K562 (cell line): ENCODE data around the gene ZFAND5. TPM values are rescaled to one million over a fixed set of nuclear protein-coding genes. Genes with fewer than 3 reads are reported as not detected.

Experiments
- ATAC-seq: fragments of 200-7000 bp; cut with Tn5 transposase; 3 replicates; pipeline ENCODE4 v1.9.1; 2020; ENCODE audit warnings: moderate library complexity
- BruUV-seq: library from RNA; stranded (reverse); fragments of 400-500 nt; replicated peaks from 2 replicates; lab custom pipeline; 2021; lab: Mats Ljungman, UMichigan
- CTCF ChIA-PET: fragments of 300-600 bp; formaldehyde crosslinking; extraction: SDS; loops from one replicate; lab custom pipeline; 2021; ENCODE audit warnings: low intra/inter-chr PET ratio; lab: Yijun Ruan, JAX
- POLR2A ChIA-PET: fragments of 300-600, 350-650 bp; sonication (Branson Sonifier 250); formaldehyde crosslinking; extraction: SDS; loops from one replicate; lab custom pipeline; 2021; ENCODE audit warnings: antibody characterized with exemption, inconsistent platforms; lab: Yijun Ruan, JAX
- DNase-seq, 4 experiments: peaks; one replicate each; pipeline versions ENCODE4 v3.0.0 to v3.0.0-alpha.2; 2011 to 2018; ENCODE audit warnings: low spot score in 3 of 4, mixed read lengths in 3 of 4; ENCODE audit errors: extremely low read depth in 1 of 4
- FAIRE-seq: peaks from 2 replicates; lab custom pipeline; 2011; peaks lifted over from hg19 to GRCh38; lab: Jason Lieb, UNC
- H2AFZ ChIP-seq: 2 replicates; pipeline ENCODE4 v1.6.0; 2011; ENCODE audit warnings: low read depth, low read length, control low read depth, inconsistent platforms
- H3K27ac ChIP-seq: fragments of 200-600 bp; 3 replicates; pipeline ENCODE4 v1.8.0; 2011; ENCODE audit warnings: low read depth, mild to moderate bottlenecking, control low read depth, inconsistent platforms, low read length, moderate library complexity, mixed read lengths; ENCODE audit errors: extremely low read depth
- H3K27me3 ChIP-seq, 2 experiments: fragments of 300-600 bp in 1 of 2; 2 replicates in 1 of 2; 3 replicates in 1 of 2; pipeline versions ENCODE4 v1.6.0 to v1.8.0; 2011; ENCODE audit warnings: inconsistent platforms in 2 of 2, low read length in 2 of 2, mild to moderate bottlenecking in 1 of 2, mixed read lengths in 1 of 2, moderate library complexity in 1 of 2; ENCODE audit not compliant: control insufficient read depth in 2 of 2, insufficient read depth in 2 of 2
- H3K36me3 ChIP-seq: fragments of 300-600 bp; 3 replicates; pipeline ENCODE4 v1.8.0; 2011; ENCODE audit warnings: mild to moderate bottlenecking, low read length, inconsistent platforms; ENCODE audit not compliant: control insufficient read depth, insufficient read depth
- H3K4me1 ChIP-seq, 2 experiments: fragments of 200-600 bp in 1 of 2; replicated peaks in 1 of 2; 2 replicates in 1 of 2; 3 replicates in 1 of 2; pipeline versions ENCODE4 v1.5.1 to v1.8.0; 2011; ENCODE audit warnings: inconsistent platforms in 2 of 2, low read length in 2 of 2, mild to moderate bottlenecking in 1 of 2, mixed read lengths in 1 of 2, moderate library complexity in 1 of 2; ENCODE audit not compliant: control insufficient read depth in 2 of 2, insufficient read depth in 2 of 2
- H3K4me2 ChIP-seq: 2 replicates; pipeline ENCODE4 v1.6.1; 2011; ENCODE audit warnings: low read length, control low read depth, inconsistent platforms, mixed read lengths; ENCODE audit not compliant: insufficient read depth
- H3K4me3 ChIP-seq: fragments of 200-600 bp; sonication (generic), shearing (Covaris generic); 2 replicates; pipeline ENCODE4 v1.5.1; 2016; ENCODE audit warnings: control low read depth, inconsistent platforms
- H3K79me2 ChIP-seq: fragments of 200-600 bp; 3 replicates; pipeline ENCODE4 v1.8.0; 2011; ENCODE audit warnings: low read length, inconsistent platforms; ENCODE audit not compliant: control insufficient read depth, insufficient read depth
- H3K9ac ChIP-seq, 2 experiments: 2 replicates each; pipeline versions ENCODE4 v1.6.0 to v1.6.1; 2011; ENCODE audit warnings: low read depth in 2 of 2, low read length in 2 of 2, control low read depth in 1 of 2, inconsistent platforms in 1 of 2, mild to moderate bottlenecking in 1 of 2, mixed read lengths in 1 of 2; ENCODE audit not compliant: insufficient read depth in 1 of 2
- H3K9me1 ChIP-seq: one replicate; pipeline ENCODE4 v1.6.0; 2011; ENCODE audit warnings: inconsistent platforms, mild to moderate bottlenecking, low read length, moderate library complexity; ENCODE audit not compliant: control insufficient read depth, insufficient read depth
- H3K9me3 ChIP-seq: replicated peaks from 2 replicates; pipeline ENCODE4 v1.5.1; 2011; ENCODE audit warnings: low read depth, low read length, inconsistent platforms; ENCODE audit not compliant: control insufficient read depth, insufficient read depth
- H4K20me1 ChIP-seq: replicated peaks from 2 replicates; pipeline ENCODE4 v1.6.1; 2011; ENCODE audit warnings: low read length, inconsistent platforms, mixed read lengths; ENCODE audit not compliant: control insufficient read depth, insufficient read depth
- ELF2 ChIP-seq: fragments of 250-450 bp; sonication (Bioruptor Pico); IDR thresholded peaks from 2 replicates; pipeline ENCODE4 v1.5.0; 2021; ENCODE audit warnings: mild to moderate bottlenecking
- FOXK2 ChIP-seq, 2 experiments: fragments of 450-650 bp; IDR thresholded peaks in 1 of 2; conservative IDR thresholded peaks in 1 of 2; 2 replicates each; pipeline ENCODE4 v1.6.1; 2016; ENCODE audit warnings: low read depth in 2 of 2, mild to moderate bottlenecking in 1 of 2
- JUND ChIP-seq, 2 experiments: IDR thresholded peaks; 2 replicates in 1 of 2; 3 replicates in 1 of 2; pipeline ENCODE4 v1.6.1; 2011; ENCODE audit warnings: borderline replicate concordance in 2 of 2, low read depth in 2 of 2, low read length in 2 of 2, improper control_type of control experiment in 1 of 2, missing biosample characterization in 1 of 2, missing genetic modification characterization in 1 of 2, missing genetic modification reagents in 1 of 2
- MEF2A ChIP-seq: IDR thresholded peaks from 2 replicates; pipeline ENCODE4 v1.6.1; 2011; ENCODE audit warnings: low read depth, mild to moderate bottlenecking, low read length, moderate library complexity; ENCODE audit not compliant: control insufficient read depth
- MEF2D ChIP-seq: conservative IDR thresholded peaks from 2 replicates; pipeline ENCODE4 v1.6.1; 2016; ENCODE audit warnings: low read depth, missing genetic modification characterization, missing compliant biosample characterization
- MEIS2 ChIP-seq: fragments of 450-650 bp; IDR thresholded peaks from 2 replicates; pipeline ENCODE4 v1.6.1; 2014; ENCODE audit warnings: mild to moderate bottlenecking; ENCODE audit not compliant: partially characterized antibody
- RBM14 ChIP-seq: fragments of 200-400 bp; formaldehyde crosslinking; IDR thresholded peaks from 2 replicates; pipeline ENCODE4 v1.6.1; 2018; ENCODE audit warnings: low read depth, mild to moderate bottlenecking, low read length, moderate library complexity, borderline replicate concordance; ENCODE audit not compliant: insufficient read depth
- ZFP36 ChIP-seq: fragments of 150-350 bp; IDR thresholded peaks from 2 replicates; pipeline ENCODE4 v1.6.1; 2018; ENCODE audit warnings: low read length, low read depth; ENCODE audit not compliant: partially characterized antibody
- ZNF347 ChIP-seq: fragments of 450-650 bp; formaldehyde crosslinking; IDR thresholded peaks from 2 replicates; pipeline ENCODE4 v1.4.0; 2020; ENCODE audit warnings: low read depth, mild to moderate bottlenecking, moderate library complexity
- WGBS: fragments of 100-300 bp; shearing (Covaris generic); methylation state at CpG from one replicate; pipeline ENCODE4 v1.1.6; 2016; ENCODE audit warnings: low coverage, mixed read lengths; ENCODE audit not compliant: insufficient coverage; ENCODE audit errors: missing lambda C conversion rate; 5-methylcytosine and 5-hydroxymethylcytosine counted together
- in situ Hi-C: fragments of 300-500 bp; cut with MboI; formaldehyde crosslinking; loops from 4 replicates; pipeline ENCODE4 v1.15.0; 2018; ENCODE audit warnings: inconsistent platforms, mixed read lengths
- intact Hi-C: fragments of 100-400 bp; cut with micrococcal nuclease; formaldehyde crosslinking; loops from 2 replicates; pipeline ENCODE4 v1.14.2; 2022
- polyA plus RNA-seq, 8 experiments: library from polyadenylated mRNA; depleted of rRNA in 4 of 8; stranded (reverse) in 5 of 8; unstranded in 3 of 8; fragments of >200 nt; fragmentation: Nextera tagmentation in 2 of 8; fragmentation: Illumina TruSeq in 1 of 8; extraction: Ambion mirVana in 2 of 8; extraction: Trizol in 1 of 8; gene quantifications; 2 replicates each; pipeline versions ENCODE4 v1.2.1 to v1.2.3, GENCODE V29; 2011 to 2014; ENCODE audit warnings: inconsistent platforms in 1 of 8, missing spikeins in 1 of 8
- total RNA-seq, 7 experiments: library from RNA; depleted of rRNA in 6 of 7; stranded (reverse); fragments of >200 nt in 6 of 7; fragmentation: Illumina TruSeq in 2 of 7; extraction: Trizol in 2 of 7; gene quantifications; 2 replicates each; pipeline versions ENCODE4 v1.2.1 to v1.2.3, GENCODE V29; 2011 to 2021; ENCODE audit warnings: low replicate concordance in 1 of 7
- TF ChIP-seq, protein P1 (sequence below): fragments of 450-650 bp; IDR thresholded peaks from 2 replicates; pipeline ENCODE4 v1.6.1; 2016; ENCODE audit warnings: borderline replicate concordance
- TF ChIP-seq, protein P2 (sequence below): sonication (generic); formaldehyde crosslinking; IDR thresholded peaks from 2 replicates; pipeline ENCODE4 v1.9.0; 2022; ENCODE audit warnings: mild to moderate bottlenecking, missing genetic modification reagents
- TF ChIP-seq, protein P3 (sequence below), 2 experiments: fragments of 450-650 bp; conservative IDR thresholded peaks; 2 replicates each; pipeline ENCODE4 v1.6.1; 2017; ENCODE audit warnings: mild to moderate bottlenecking in 2 of 2, moderate library complexity in 2 of 2
- TF ChIP-seq, protein P4 (sequence below): fragments of 450-650 bp; formaldehyde crosslinking; IDR thresholded peaks from 2 replicates; pipeline ENCODE4 v1.4.0; 2022; ENCODE audit warnings: missing genetic modification characterization

ZFAND5 gene
- total and polyA plus RNA-seq, 9 of the 15 experiments (the other 6 are each of a cell fraction or from before 2014, with no cell fraction given): 12.7 to 64.2 (median 34.5) TPM

DNA sequence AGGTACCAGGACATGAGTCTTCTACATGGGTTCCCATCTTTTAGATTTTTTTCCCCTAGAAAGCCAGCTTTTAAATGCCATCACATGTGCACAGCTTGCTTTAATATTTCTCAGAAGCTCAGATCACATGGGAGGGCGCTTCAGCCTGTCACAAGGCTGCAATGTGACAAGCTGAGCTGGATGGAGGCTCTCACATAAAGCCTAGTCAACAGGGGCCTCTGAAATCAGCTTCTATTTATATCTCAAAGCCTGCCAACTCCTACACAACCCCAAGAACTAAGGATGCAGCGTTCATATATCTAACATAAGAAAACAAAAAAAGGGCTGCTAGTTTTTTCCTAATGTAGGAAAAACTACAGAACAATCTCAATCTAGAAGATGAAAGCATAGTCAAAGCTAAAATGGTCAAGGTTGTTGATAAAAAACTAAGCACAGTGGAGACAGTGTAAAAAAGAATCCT lies 2.3 kb downstream of the ZFAND5 start:
- WGBS: 0% methylated on average over 2 of the region's 2 CpGs
- Histone ChIP-seq H3K9me1 (peaks cover 8% of the 10 kb centered on the region), H3K4me2 (peak overlapping the region; percentile 87), H3K9me3 (no peaks in the 10 kb centered on the region), H3K9ac (peak overlapping the region; percentile 73 to 89; a peak in 3 of 4 replicates), H2AFZ (no peak overlapping the region), H3K36me3 (peaks cover 58% of the 10 kb centered on the region), H3K4me1 (peaks cover 3 to 6% of the 10 kb centered on the region in 2 experiments; a peak in 4 of 5 replicates), H3K79me2 (peaks cover 73% of the 10 kb centered on the region), H4K20me1 (no peaks in the 10 kb centered on the region; the same call in 1 of the 2 replicates), H3K27me3 (no peaks in the 10 kb centered on the region), H3K27ac (peak overlapping the region; percentile 92), H3K4me3 (peak overlapping the region; percentile 81)
- no TSS peak for BruUV-seq
- POLR2A ChIA-PET: interaction anchor here (0.7 to 1.7 kb wide), 9 partner anchors 9 to 424 kb away, joined by 3 to 8 read pairs (median 4); no protein-coding TSS in a partner anchor
- DNase-seq: peak in 3 of 4 experiments; percentile 7 to 75 (median 37)
- peak; percentile 77 for FAIRE-seq
- intact Hi-C loops: loop anchor here (5.0 to 10.0 kb wide), 2 partner anchors 132 to 230 kb away; no protein-coding TSS in a partner anchor
- CTCF ChIA-PET: no interaction called here
- ATAC-seq: peak; percentile 52
- in situ Hi-C loops: no loop called here
- peak; percentile 85 for TF ChIP-seq MEF2A
- TF ChIP-seq, protein P1, sequence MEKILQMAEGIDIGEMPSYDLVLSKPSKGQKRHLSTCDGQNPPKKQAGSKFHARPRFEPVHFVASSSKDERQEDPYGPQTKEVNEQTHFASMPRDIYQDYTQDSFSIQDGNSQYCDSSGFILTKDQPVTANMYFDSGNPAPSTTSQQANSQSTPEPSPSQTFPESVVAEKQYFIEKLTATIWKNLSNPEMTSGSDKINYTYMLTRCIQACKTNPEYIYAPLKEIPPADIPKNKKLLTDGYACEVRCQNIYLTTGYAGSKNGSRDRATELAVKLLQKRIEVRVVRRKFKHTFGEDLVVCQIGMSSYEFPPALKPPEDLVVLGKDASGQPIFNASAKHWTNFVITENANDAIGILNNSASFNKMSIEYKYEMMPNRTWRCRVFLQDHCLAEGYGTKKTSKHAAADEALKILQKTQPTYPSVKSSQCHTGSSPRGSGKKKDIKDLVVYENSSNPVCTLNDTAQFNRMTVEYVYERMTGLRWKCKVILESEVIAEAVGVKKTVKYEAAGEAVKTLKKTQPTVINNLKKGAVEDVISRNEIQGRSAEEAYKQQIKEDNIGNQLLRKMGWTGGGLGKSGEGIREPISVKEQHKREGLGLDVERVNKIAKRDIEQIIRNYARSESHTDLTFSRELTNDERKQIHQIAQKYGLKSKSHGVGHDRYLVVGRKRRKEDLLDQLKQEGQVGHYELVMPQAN: peak; percentile 50; the same call in 1 of the 2 replicates
- TF ChIP-seq, protein P2, sequence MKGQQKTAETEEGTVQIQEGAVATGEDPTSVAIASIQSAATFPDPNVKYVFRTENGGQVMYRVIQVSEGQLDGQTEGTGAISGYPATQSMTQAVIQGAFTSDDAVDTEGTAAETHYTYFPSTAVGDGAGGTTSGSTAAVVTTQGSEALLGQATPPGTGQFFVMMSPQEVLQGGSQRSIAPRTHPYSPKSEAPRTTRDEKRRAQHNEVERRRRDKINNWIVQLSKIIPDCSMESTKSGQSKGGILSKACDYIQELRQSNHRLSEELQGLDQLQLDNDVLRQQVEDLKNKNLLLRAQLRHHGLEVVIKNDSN (CRISPR knock-in tag): peak; percentile 67; the same call in 1 of the 2 replicates
- TF ChIP-seq, protein P3, sequence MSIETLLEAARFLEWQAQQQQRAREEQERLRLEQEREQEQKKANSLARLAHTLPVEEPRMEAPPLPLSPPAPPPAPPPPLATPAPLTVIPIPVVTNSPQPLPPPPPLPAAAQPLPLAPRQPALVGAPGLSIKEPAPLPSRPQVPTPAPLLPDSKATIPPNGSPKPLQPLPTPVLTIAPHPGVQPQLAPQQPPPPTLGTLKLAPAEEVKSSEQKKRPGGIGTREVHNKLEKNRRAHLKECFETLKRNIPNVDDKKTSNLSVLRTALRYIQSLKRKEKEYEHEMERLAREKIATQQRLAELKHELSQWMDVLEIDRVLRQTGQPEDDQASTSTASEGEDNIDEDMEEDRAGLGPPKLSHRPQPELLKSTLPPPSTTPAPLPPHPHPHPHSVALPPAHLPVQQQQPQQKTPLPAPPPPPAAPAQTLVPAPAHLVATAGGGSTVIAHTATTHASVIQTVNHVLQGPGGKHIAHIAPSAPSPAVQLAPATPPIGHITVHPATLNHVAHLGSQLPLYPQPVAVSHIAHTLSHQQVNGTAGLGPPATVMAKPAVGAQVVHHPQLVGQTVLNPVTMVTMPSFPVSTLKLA (conservative IDR thresholded peaks at IDR 0.05): peak; percentile 65 to 83; a peak in 3 of 4 replicates
- TF ChIP-seq FOXK2 (conservative IDR thresholded peaks at IDR 0.05 in 1 of 2, IDR thresholded peaks at IDR 0.05 in 1 of 2; ENCODE audit: low read depth in 2 of 2): peak in 1 of 2 experiments; percentile 59; a peak in 1 of 4 replicates
- TF ChIP-seq MEF2D: peak; percentile 57; the same call in 1 of the 2 replicates
- no peak for TF ChIP-seq ZFP36
- TF ChIP-seq MEIS2: peak; percentile 13
- no peak for TF ChIP-seq ZNF347 (CRISPR knock-in tag)
- TF ChIP-seq JUND (IDR thresholded peaks at IDR 0.05; ENCODE audit: borderline replicate concordance, low read depth, low read length): peak; percentile 38; the same call in 1 of the 2 replicates
- no peak for TF ChIP-seq JUND (tag; IDR thresholded peaks at IDR 0.05; ENCODE audit: borderline replicate concordance, low read depth, low read length)
- TF ChIP-seq, protein P4, sequence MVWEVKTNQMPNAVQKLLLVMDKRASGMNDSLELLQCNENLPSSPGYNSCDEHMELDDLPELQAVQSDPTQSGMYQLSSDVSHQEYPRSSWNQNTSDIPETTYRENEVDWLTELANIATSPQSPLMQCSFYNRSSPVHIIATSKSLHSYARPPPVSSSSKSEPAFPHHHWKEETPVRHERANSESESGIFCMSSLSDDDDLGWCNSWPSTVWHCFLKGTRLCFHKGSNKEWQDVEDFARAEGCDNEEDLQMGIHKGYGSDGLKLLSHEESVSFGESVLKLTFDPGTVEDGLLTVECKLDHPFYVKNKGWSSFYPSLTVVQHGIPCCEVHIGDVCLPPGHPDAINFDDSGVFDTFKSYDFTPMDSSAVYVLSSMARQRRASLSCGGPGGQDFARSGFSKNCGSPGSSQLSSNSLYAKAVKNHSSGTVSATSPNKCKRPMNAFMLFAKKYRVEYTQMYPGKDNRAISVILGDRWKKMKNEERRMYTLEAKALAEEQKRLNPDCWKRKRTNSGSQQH (CRISPR knock-in tag): no peak
- no peak for TF ChIP-seq RBM14
- TF ChIP-seq ELF2 (CRISPR knock-in tag): 0 out of 2 replicates have a peak, but pooled peaks have one; percentile 23
